IMR-90 (cell line): ENCODE measurements around the gene ENOX1.

Experiments
- CEBPB ChIP-seq: IDR thresholded peaks from 2 replicates; pipeline ENCODE4 v1.6.1; 2012; ENCODE audit warnings: low read depth, low read length, improper control_type of control experiment
- CTCF ChIP-seq: conservative IDR thresholded peaks from 2 replicates; pipeline ENCODE4 v1.5.1; 2012; ENCODE audit warnings: mild to moderate bottlenecking, low read depth, low read length, improper control_type of control experiment
- FOS ChIP-seq: fragments of 150-350 bp; IDR thresholded peaks from 2 replicates; pipeline ENCODE4 v1.6.1; 2016; ENCODE audit warnings: low read depth, low read length
- POLR2A ChIP-seq: IDR thresholded peaks from 2 replicates; pipeline ENCODE4 v1.6.1; 2012; ENCODE audit warnings: mild to moderate bottlenecking, low read depth, low read length
- RFX5 ChIP-seq: IDR thresholded peaks from 2 replicates; pipeline ENCODE4 v1.8.0; 2012; ENCODE audit warnings: low read depth, mild to moderate bottlenecking, low read length, moderate library complexity

- no peak for TF ChIP-seq CTCF
- no peak for TF ChIP-seq FOS
- no peak for TF ChIP-seq POLR2A
- no peak for TF ChIP-seq RFX5
- no peak for TF ChIP-seq CEBPB
Measured at GRCh38 chr13:43180837-43181236, 605.9 kb downstream of the ENOX1 start.
